Measurements from ENCODE around the gene CD276.

DNA sequence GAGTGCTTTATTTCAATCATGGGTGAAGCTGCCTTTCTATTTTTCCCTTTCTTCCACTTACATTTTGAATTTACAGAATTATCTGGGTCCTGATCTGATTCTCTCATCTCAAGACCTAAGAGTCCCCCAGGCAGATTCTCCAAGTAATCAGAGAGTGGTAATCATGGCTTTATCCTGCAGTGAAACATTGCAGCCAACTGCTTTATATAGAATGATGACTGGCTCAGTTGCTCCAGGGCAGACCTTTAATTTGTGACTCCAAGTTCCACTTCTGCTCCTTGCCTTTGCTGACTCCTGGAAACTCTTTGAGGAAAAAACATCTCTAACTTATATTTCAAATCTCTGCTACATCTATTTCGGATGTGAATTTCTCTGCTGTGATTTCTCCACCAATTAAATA is 25.5 kb upstream of the CD276 start:
- TF ChIP-seq CTCF (IDR thresholded peaks at IDR 0.05): no peak
- no peak for TF ChIP-seq POLR2A (IDR thresholded peaks at IDR 0.05)
- no peak for TF ChIP-seq EP300 (IDR thresholded peaks at IDR 0.05)
- TF ChIP-seq POLR2AphosphoS5 (IDR thresholded peaks at IDR 0.05): no peak
